ENCODE data around the gene SRPK3.
"Not testable (repeated sequence)": the region's sequence is repeated elsewhere in the genome, so short reads cannot be mapped to it uniquely, and the experiment has no call there.

SRPK3 gene

DNA sequence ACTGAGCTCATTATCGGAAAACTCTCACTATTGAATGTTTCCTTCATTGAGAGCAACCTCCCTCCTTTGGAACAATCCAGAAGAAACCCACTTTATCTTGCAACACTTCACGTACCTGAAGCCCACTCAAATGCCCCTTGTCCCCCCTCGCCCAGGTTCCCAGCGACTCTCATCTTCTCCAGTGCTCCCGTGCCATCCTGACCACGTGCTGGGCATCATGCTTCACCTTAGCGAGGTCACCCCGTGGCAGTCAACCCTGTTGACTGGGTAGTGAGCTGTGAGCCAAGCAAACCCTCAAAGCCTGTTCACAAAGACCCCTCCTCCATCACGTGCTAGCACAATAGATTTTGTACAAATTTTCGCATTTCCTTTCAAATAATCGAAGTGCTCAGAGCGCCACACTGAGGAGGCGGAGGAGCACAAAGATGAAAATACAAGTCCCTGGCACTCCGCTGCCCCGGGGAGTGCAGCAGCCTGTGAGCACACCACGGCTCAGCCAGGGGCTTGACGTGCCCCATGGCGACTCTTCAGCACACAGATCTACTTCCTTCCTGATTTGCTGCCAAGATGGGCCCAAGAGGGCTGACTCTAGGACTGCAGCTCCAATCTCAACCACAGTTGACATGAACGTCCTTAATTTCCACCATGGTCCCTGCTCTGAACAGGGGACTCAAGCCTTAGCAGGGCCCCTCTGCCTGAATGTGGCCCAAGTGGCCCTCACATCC, 33.9 kb downstream of the SRPK3 start:
- DNase-seq: no peak

DNA sequence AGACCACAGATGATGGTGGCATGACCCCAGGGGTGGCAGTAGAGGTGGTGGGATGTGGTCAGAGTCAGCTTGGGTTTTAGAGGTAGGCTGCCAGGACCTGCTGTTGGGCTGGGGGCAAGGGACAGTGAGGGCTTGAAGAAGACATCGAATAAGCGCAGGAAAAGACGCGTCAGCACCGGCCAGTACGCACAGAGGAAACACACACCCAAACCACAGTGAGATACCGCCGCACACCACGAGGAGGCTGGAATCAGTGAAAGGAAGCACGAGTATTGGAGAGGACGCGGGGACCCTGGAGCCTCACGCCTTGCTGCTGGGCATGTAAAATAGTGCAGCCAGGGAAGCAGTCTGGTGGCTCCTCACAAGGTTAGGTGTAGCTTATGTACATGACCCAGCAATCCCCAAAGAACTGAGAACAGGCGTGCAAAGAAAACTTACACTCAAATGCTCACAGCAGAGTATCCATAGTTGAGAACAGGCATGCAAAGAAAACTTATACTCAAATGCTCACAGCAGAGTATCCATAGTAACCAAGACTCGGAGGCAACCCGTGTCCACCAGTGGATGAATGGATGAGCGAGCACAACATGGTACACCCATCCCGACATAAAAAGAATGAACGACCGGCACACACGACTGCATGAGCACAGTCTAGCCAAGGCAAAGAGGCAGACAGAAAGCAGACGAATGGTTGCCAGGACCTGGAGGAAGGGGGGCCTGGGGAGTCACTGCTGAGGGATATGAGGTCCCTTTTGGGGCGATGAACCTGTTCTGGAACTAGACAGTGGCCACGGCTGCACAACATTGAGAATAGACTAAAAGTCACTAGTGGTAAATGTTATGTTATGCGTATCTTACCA, 36.2 kb downstream of the SRPK3 start:
- no peak for DNase-seq

DNA sequence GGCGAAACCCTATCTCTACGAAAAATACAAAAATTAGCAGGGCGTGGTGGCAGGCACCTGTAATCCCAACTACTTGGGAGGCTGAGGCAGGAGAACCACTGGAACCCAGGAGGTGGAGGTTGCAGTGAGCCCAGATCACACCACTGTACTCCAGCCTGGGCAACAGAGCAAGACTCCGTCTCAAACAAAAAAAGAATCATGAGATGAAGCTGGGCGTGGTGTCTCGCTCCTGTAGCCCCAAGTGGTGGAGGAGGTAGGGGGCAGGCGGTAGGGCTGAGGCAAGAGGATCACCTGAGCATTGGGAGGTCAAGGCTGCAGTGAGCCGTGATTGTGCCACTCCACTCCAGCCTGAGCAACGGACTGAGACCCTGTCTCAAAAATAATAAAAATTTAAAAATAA, 37.2 kb downstream of the SRPK3 start:
- DNase-seq: not testable (repeated sequence)

DNA sequence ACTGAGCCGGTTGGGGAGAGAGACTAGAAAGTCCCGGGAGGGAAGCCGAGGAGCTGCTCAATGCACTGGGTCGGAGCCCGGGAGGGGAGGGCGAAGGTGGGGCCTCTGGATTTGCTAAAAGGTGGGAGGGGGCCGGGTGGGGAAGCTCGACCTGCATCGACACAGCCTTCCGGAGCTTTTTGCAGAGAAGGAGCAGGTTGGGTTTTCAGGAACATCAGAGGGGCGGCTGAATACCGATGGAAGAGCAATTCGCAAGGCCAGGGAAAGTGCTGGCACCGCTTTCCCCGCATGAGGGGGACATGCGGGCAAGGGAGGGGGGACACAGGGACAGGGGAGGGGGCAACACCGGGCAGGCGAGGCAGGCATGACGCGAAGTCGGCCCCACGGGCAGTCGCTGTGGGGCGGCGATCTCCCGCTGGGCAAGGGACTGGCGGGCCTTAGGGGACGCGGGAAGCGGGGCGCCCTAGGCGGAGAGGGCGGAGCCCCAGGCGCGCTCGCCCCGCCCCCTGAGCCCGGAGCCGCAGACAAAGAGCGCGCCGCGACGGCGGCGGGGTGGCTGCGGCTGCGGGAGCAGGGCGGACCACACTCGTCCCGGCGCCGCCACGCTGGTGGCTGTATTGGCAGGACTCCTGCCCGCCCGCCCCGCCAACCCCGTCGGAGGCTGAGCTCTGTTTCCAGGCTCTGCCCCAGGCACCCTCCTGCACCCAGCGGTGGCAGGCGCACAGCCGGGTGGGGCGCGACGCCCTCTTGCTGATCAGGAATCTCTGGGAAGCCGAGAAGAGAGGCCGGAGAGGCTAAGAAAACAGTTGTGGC, 37.9 kb downstream of the SRPK3 start:
- DNase-seq: no peak

DNA sequence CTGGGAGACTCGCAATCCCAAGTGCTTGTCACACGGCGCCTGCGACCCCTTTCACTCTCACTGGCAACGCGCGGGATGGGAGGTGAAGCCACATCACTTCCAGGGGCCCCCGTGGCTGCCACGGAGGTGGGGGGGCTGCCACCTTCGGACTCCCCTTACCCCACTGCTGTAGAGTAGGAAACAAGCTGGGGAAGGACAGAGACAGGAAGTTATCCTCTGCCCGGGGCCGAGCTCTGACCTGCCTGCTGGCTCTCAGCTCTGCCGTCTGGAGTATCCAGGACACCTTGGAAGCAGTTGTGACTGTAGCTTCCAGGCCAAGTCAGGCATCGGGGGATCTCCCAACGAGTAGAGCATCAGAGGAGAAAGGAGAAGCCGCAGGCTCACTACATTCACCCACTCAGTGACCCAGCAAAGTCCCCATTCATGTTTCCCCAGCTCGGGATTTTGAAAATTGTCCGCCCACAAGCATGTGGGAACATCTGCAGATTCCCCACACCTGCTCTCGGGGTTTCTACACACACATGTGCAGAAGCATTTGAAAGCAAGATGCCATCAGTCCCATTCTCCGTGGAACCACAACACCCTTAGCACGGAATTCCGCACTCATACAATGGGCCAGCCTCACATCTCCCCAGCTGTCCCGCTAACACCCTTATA, 38.7 kb downstream of the SRPK3 start:
- DNase-seq: no peak

DNA sequence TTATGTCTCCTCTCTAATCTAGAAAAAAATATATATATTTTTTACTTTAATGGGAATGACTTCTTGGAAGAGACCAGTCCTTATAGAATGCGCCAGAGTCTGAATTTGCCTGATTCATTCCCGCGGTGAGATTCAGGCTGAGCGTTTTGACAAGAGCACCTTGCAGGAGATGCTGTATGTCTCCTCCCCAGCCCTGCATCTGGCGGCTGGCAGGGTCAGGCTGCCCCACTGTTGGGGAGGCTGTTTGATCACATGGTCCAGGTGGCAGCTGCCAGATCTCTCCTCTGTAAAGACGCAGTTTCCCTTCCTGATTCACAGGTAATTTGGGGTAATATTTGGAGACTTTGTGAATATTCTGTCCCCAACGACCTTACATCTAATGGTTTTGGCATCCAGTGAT, 39.8 kb downstream of the SRPK3 start:
- no peak for DNase-seq

DNA sequence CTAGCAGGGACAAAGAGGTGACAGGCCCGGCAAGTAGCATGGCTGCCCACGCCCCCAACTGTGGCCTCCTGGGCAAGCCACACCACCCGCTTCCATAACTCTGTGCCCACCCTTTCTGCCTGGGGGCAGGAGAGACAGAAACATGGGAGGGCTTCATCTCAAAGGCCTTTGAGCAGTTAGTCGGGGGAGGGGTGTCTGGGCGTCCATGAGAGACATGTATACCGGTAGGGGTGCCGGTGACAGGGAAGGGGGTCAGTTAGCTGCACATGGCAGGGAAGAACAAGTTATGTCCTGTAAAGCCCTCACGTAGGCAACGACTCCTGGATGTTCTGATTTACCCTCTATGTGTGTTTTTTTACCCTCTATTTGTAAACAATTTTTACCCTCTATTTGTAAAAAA, 40.2 kb downstream of the SRPK3 start:
- no peak for DNase-seq

DNA sequence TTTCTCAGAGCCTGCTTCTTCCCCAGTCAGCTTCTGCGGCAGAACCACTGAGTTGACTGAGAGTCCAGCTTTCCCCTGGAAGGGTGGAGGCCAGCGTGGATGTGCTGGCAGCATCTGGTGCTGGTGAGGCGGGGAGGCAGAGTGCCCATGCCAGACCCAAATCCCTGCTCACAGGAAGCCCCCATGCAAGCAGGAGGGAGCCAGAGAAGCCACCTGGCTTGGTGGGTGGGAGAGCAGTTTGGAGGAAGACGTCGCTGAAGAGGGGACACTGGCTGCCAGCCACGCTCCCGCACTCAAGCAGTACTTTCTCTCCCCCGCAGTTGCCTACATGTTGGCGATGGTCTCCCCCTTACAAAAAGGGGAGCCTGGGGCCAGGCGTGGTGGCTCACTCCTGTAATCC, 43.5 kb downstream of the SRPK3 start:
- no peak for DNase-seq

DNA sequence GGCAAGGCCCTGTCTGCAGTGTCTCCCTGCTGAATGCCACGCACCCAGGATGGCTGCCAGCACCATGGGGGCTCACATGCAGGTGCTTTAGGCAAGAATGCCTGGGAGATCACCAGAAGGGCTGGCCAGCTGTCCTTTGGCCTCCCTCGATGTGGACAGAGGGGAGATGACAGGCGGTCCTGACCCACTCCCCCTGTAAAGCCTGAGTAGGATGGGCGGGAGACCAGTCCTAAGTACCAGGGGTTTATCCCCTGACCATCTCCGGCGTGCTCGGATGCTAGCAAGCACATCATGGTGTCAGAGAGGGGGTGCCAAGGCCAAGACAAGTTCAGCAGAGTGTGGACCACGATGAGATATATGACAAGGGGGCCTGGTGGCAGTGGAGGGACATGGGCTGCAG, 44.2 kb downstream of the SRPK3 start:
- DNase-seq: no peak

DNA sequence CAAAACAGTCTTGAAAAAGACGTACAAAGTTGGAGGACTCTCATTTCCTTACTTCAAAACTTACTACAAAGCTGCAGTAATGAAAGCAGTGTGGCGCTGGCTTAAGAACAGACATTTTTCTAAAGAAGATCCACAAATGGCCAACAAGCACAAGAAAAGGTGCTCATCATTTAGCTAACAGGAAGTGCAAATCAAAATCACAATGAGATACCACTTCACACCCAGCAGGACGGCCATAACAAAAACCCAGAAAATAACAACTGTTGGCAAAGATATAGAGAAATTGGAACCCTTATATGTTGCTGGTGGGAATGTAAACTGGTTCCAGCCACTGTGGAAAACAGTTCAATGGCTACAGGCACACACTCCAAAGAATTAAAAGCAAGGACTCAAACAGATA, 46.2 kb downstream of the SRPK3 start:
- DNase-seq: no peak

DNA sequence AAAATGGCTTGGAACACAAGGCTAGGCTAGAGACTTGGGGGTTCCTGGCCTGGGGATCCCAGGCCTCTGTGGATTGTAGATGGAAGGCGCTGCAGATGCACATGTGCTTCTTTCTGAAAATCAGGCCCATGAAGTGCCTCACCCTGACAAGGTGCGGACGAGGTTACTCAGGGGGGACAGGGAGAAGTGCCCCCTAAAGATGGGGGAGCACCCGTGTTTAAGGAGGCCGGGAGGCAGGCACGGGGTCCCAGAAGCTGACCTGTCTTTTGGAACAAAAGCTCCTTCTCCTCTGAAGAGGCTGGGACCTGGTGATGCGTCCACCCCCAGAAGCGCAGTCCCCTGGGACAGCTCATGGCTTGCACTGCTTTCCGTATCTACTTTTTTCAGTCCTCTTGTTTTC, 47.1 kb downstream of the SRPK3 start:
- DNase-seq: no peak

DNA sequence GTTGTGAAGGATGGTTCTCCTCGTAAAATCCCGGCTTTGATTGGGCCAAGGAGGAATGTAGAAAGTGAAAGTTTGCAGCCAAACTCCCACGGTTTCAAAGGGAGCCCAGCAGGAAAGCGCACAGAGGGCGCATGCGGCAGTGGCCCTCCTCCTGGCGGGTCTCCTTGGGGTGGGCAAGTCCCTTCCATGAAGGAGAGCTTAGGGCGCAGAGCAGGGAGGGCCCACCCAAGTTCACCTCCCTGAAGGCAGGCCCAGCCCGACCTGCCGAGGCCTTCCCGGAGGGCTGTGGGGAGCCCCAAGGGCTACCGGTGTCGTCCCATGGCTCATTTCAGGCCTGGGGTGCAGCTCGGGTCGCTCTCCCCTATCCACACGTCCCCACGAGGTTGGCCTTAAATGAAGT, 47.5 kb downstream of the SRPK3 start:
- DNase-seq: no peak

DNA sequence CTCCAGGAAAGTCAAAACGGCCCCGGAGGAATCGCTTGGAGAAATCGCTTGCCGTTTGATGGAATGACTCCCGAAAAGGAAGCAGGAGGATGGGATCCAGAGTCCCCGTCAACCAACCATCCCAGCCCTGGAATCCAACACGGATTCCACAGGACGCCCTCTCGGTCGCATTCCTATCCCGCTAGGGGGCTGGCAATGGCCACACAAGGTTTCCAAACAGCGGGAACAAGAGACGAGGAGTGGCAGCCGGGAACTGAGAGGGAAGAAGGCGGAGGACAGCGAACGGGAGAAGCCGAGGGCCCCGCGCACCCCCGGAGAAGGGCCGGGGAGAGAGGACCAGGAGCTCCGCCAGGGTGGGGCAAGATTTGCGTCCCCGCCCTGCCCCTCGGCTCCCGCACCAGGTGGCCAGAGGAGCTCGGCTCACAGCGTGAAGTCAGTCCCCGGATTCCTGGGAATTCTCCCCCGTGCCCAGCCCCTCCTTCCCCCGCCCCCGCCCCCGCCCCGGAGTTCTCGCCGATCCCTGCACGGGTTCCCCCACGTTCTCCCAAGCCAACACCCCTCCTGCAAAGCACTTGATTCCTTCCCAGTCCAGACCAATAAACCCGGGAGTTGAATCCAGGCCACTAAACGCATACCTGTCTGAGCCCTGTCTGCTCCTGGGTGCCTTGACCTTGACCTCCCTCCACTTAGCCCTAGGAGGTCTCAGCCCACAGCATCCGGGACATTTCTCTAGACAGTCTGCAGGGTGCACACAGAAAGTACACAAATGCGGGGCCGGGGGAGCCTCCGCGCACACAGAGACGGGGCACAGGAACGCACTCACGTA, 48.1 kb downstream of the SRPK3 start:
- no peak for DNase-seq

DNA sequence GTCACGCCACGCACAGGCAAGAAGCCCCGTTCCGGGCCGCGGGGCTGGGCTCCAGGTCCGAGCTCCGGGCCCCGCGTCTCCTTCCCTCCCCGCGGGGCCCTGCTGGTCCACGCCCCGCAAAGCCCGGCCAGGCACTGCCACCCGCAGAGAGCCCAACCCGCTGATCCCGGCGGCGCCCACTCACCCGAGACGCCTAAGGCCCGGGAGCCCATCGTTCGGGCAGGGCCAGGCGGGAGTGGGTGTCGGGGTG, 48.6 kb downstream of the SRPK3 start:
- DNase-seq: no peak

DNA sequence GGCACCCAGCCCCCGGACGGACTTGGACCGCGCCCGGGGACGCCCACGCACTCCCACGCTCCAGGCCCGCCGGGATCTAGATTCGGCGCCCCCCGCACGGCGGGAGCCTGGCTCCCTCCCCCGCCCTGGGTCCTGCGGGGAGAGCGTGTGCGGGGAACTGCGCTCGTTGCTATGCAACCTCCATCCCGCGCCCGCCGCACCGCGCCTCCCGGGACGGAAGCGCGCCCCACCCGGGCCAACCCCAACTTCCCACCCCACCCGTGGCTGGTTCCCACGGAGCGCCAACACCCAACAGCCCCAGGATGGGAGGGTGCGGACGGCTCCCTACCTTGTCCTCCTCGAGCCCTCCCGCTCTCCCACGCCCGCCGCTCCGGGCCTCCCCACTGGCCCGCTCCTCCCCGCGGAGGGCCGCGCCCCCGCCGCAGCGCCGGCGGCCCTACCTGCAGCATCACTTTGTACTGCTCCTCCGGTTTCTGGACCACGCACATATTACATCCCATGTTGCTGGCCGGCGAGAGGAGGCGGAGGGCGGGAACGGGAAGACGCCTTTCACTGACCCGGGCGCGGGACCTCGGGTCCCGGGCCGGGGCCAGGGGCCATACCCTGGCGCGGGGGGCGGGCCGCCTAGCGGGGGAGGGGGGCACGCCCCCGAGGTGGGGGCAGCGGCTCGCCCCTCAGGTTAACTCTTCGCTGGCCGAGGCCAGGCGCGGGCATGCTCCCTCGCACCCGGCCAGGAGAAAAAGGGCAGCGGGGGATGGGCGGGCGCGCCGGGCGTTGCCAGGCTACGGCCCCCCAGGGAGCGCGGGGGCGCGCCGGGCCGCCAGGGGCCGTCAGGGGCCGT, 49.2 kb downstream of the SRPK3 start, which contains the start of gene PDZD4:
Gene PDZD4 (minus strand): TSS at position 746 of the 841 bp plus-strand sequence. CDS start 246 bp downstream, at position 500.
- no peak for DNase-seq

DNA sequence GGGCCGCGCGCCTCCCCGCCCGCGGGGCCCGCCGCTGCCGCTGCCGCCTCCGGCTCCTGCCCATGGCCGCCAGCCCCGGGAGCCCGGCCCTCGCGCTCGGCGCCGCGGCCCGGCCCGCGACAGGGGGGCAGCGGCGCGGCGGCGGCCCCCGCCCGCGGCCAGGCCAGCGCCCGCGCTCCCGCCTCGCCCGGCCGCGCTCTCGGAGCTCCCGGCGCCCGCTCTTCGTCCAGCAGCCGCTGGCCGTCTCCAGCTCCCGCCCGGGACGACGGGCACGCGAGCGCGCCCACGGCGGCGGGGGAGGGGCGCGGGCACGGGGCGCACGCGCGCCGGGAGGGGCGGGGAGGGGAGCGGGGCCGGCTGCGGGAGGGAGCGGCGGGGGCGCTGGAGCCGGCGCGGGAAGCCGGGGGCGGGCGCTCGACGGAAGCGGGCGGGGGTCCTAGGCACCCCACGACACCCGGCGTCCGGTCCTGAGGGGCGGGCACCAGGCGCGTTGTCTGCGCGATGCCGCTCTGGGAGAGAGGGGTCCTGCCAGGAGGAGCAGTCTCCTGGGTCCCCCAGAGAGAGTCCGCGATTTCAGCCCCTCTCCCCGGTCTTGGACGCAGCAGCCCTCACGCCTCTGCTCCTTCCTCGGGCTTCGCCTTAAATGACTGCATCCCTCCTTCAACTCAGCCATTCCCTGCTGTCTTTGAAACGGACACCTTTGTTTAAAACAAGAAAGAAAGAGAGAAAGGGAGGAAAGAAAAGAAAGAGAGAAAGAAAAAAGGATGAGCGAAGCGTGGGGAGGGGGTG, 50.0 kb downstream of the SRPK3 start:
- no peak for DNase-seq

DNA sequence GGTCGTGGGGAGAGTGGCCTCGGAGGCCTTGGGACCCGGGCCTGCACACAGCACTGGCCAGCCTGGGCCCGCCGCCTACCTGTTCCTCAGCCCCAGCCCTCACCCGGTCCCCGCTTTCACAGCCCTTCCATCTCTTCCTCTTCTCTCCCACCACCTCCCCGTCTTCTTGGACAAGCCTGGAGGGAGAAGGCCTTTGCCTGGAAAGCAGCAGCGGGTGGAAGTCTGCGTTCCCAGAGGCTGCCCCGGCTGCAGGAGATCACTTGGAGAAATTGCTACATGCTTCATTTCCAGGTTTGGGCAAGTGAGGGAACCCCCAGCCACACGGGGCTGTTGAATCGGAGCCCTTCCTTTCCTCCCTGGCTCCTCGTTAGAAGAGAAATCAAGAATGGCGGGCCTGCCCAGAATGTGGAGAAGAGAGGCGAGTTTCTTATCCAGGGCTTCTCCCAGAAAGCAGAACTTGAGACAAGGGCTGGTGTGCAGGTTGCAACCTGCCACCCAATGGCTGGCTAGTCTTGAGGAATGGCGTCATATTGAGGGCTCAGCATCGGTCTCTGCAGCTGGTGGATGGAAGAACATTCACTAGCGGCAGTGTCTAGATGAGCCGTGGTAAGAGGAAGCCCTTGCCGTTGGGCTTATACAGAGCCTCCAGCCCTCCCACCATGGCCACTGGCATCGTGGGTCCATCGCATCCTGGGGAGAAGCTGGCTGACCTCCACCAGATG, 50.7 kb downstream of the SRPK3 start:
- no peak for DNase-seq

DNA sequence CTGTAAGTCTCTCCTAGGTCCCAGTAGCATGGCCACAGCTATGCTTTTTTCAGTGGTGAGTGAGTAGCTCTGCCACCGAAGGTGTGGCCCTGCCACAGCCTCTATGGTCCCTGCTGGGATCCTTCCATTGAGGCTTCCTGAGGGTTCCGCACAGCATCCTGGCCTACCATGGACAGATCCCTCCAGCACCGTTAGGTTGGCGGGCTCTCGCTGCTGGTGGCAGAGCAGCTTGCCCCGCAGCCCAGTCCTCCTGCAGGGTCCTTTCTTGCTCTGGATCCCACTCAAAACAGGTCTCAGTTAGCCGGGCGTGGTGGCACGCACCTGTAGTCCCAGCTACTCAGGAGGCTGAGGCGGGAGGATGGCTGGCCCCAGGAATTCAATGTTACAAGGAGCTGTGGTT, 51.9 kb downstream of the SRPK3 start:
- DNase-seq: no peak

Data from NCI-H510A (cell line).